H1 (cell line): Measurements from ENCODE around the gene RPS6KB2. TPM values are rescaled to one million over a fixed set of nuclear protein-coding genes. Genes with fewer than 3 reads are reported as not detected.
A peak's percentile ranks its signal among the peaks of the same experiment; 100 is the strongest.

Experiments used
- ASH2L ChIP-seq: fragments of 200-600, 300-600 bp; sonication (generic); IDR thresholded peaks from one replicate; pipeline ENCODE4 v1.7.1; 2017; ENCODE audit warnings: low read length
- CEBPB ChIP-seq: IDR thresholded peaks from 2 replicates; pipeline ENCODE4 v1.6.1; 2012; ENCODE audit warnings: low read depth, low read length
- EP300 ChIP-seq, 2 experiments: IDR thresholded peaks; 1 replicate in 1 of 2; 2 replicates in 1 of 2; pipeline ENCODE4 v1.6.1; 2011 to 2012; ENCODE audit warnings: low read depth in 2 of 2, low read length in 2 of 2, mild to moderate bottlenecking in 2 of 2, borderline replicate concordance in 1 of 2, inconsistent platforms in 1 of 2, moderate library complexity in 1 of 2
- FOSL1 ChIP-seq: IDR thresholded peaks from 2 replicates; pipeline ENCODE4 v1.6.1; 2011; ENCODE audit warnings: mild to moderate bottlenecking, low read depth, low read length, moderate library complexity; ENCODE audit not compliant: insufficient read depth
- GABPA ChIP-seq: IDR thresholded peaks from 2 replicates; pipeline ENCODE4 v1.6.1; 2011; ENCODE audit warnings: mild to moderate bottlenecking, low read length, moderate library complexity, borderline replicate concordance; ENCODE audit not compliant: insufficient read depth
- KDM1A ChIP-seq: fragments of 200-600, 300-600 bp; sonication (generic); IDR thresholded peaks from 2 replicates; pipeline ENCODE4 v1.7.1; 2016; ENCODE audit warnings: mild to moderate bottlenecking, low read length, borderline replicate concordance
- KDM4A ChIP-seq: IDR thresholded peaks from one replicate; pipeline ENCODE4 v1.7.1; 2012; ENCODE audit warnings: low read depth, mild to moderate bottlenecking, moderate library complexity, low read length, inconsistent platforms; ENCODE audit not compliant: severe bottlenecking
- PHF8 ChIP-seq: fragments of 200-600 bp; sonication (generic); conservative IDR thresholded peaks from 2 replicates; pipeline ENCODE4 v1.7.1; 2012; ENCODE audit warnings: low read depth, mild to moderate bottlenecking, inconsistent platforms, low read length, moderate library complexity
- POLR2A ChIP-seq, 2 experiments: IDR thresholded peaks; 1 replicate in 1 of 2; 2 replicates in 1 of 2; pipeline ENCODE4 v1.6.1; 2011; ENCODE audit warnings: low read depth in 2 of 2, low read length in 2 of 2, mild to moderate bottlenecking in 2 of 2; ENCODE audit errors: control extremely low read depth in 1 of 2
- POLR2AphosphoS5 ChIP-seq: IDR thresholded peaks from 2 replicates; pipeline ENCODE4 v1.6.1; 2011; ENCODE audit warnings: low read depth, low read length
- POU5F1 ChIP-seq: IDR thresholded peaks from 2 replicates; pipeline ENCODE4 v1.6.1; 2011; ENCODE audit warnings: low read depth, mild to moderate bottlenecking, low read length, moderate library complexity
- RFX5 ChIP-seq: IDR thresholded peaks from 2 replicates; pipeline ENCODE4 v1.6.1; 2011; ENCODE audit warnings: low read depth, low read length, improper control_type of control experiment, borderline replicate concordance
- RXRA ChIP-seq: IDR thresholded peaks from 2 replicates; pipeline ENCODE4 v1.6.1; 2011; ENCODE audit warnings: low read depth, mild to moderate bottlenecking, low read length, moderate library complexity; ENCODE audit not compliant: insufficient read depth
- SIN3A ChIP-seq, 2 experiments: IDR thresholded peaks in 1 of 2; conservative IDR thresholded peaks in 1 of 2; 2 replicates each; pipeline ENCODE4 v1.6.1; 2011 to 2012; ENCODE audit warnings: low read length in 2 of 2, improper control_type of control experiment in 1 of 2, low read depth in 1 of 2, mild to moderate bottlenecking in 1 of 2
- SIRT6 ChIP-seq: IDR thresholded peaks from one replicate; pipeline ENCODE4 v1.7.1; 2012; ENCODE audit warnings: low read length, inconsistent platforms
- SP1 ChIP-seq: IDR thresholded peaks from 2 replicates; pipeline ENCODE4 v1.6.1; 2011; ENCODE audit warnings: low read depth, low read length
- SRF ChIP-seq: IDR thresholded peaks from 2 replicates; pipeline ENCODE4 v1.6.1; 2011; ENCODE audit warnings: mild to moderate bottlenecking, low read depth, low read length, moderate library complexity
- SUZ12 ChIP-seq: fragments of 200-600 bp; sonication (generic); IDR thresholded peaks from 2 replicates; pipeline ENCODE4 v1.6.1; 2012; ENCODE audit warnings: mild to moderate bottlenecking, inconsistent platforms, low read length, moderate library complexity, mixed read lengths
- TAF7 ChIP-seq: optimal IDR thresholded peaks from 2 replicates; pipeline ENCODE3; 2011; ENCODE audit warnings: low read depth, mild to moderate bottlenecking, inconsistent platforms, low read length, moderate library complexity, borderline replicate concordance
- TCF12 ChIP-seq: IDR thresholded peaks from 2 replicates; pipeline ENCODE4 v1.6.1; 2011; ENCODE audit warnings: low read depth, mild to moderate bottlenecking, low read length
- YY1 ChIP-seq: IDR thresholded peaks from 2 replicates; pipeline ENCODE4 v1.6.1; 2011; ENCODE audit warnings: low read depth, mild to moderate bottlenecking, low read length
- ZNF274 ChIP-seq: IDR thresholded peaks from 2 replicates; pipeline ENCODE4 v1.7.0; 2012; ENCODE audit warnings: low read length, borderline replicate concordance; ENCODE audit errors: extremely low read depth
- polyA plus RNA-seq, 7 experiments: library from polyadenylated mRNA; depleted of rRNA in 3 of 7; stranded (reverse) in 5 of 7; unstranded in 2 of 7; fragments of >200 nt in 5 of 7; fragments of 200-250 nt in 2 of 7; gene quantifications; 1 replicate in 5 of 7; 2 replicates in 1 of 7; 4 replicates in 1 of 7; pipeline versions ENCODE4 v1.2.1 to v1.2.3, GENCODE V29; 2011 to 2013; ENCODE audit warnings: missing spikeins in 2 of 7, mixed read lengths in 2 of 7
- total RNA-seq: library from RNA; stranded (reverse); fragmentation: NEBNext Ultra II Directional; extraction: Animal tissue kit (Norgen Biotek cat#: 25700); gene quantifications from 2 replicates; pipeline ENCODE4 v1.2.1, GENCODE V29; 2021
- TF ChIP-seq, protein P1 (sequence below), 3 experiments: IDR thresholded peaks; 1 replicate in 2 of 3; 2 replicates in 1 of 3; pipeline versions ENCODE4 v1.5.1 to v1.6.1; 2011; ENCODE audit warnings: low read length in 3 of 3, mild to moderate bottlenecking in 3 of 3, inconsistent platforms in 2 of 3, low read depth in 1 of 3, moderate library complexity in 1 of 3; ENCODE audit not compliant: insufficient read depth in 1 of 3; ENCODE audit errors: control extremely low read depth in 1 of 3

The RPS6KB2 gene
- total and polyA plus RNA-seq, 2 of the 8 experiments (the other 6 are each of a cell fraction or from before 2014, with no cell fraction given) = 41.0 to 47.1 TPM

DNA sequence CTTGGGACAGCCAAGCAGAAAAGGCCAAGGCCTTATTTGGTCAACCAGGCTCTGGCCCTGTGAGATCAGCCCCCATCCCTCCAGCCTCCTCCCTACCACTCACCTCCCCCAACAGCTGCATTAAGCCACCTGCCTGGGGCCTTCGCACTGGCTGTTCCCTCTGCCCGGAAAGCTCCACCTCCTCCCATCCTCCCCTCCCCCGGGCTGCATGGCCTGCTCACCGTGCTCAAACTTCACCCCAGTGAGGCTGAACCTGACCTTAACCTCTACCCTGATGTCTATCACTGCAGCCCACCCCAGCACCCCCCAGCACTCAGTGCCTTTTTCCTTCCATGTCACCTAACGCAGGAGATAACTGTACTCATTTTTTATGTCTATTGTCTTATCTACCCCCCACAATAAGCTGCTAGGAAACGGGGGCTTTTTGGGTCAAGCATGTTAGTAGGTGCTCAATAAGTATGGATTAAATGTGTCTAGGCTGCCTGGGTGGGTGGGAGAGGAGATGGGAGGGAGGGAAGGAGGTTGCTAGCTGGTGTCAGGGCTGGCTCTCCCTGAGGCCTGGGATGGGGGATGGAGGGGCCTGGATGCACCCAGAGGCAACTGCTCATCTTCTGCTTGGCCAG, 8.3 kb downstream of the RPS6KB2 start (continued):
- no peak for TF ChIP-seq KDM4A
- TF ChIP-seq TCF12 = peak; percentile 89; the same call in 1 of the 2 replicates
- TF ChIP-seq SIRT6 = no peak
- TF ChIP-seq POU5F1 = no peak
- no peak for TF ChIP-seq FOSL1
- peak; percentile 78; the same call in 1 of the 2 replicates for TF ChIP-seq KDM1A
- TF ChIP-seq GABPA = no peak
- TF ChIP-seq SP1 = peak; percentile 83
- no peak for TF ChIP-seq PHF8
- no peak for TF ChIP-seq RXRA
- peak in 1 of 2 experiments; percentile 63; a peak in 2 of 4 replicates for TF ChIP-seq SIN3A (conservative IDR thresholded peaks at IDR 0.05 in 1 of 2, IDR thresholded peaks at IDR 0.05 in 1 of 2; ENCODE audit: low read depth in 1 of 2, low read length in 2 of 2)
- TF ChIP-seq POLR2AphosphoS5 = peak; percentile 70; the same call in 1 of the 2 replicates
- TF ChIP-seq, protein P1, sequence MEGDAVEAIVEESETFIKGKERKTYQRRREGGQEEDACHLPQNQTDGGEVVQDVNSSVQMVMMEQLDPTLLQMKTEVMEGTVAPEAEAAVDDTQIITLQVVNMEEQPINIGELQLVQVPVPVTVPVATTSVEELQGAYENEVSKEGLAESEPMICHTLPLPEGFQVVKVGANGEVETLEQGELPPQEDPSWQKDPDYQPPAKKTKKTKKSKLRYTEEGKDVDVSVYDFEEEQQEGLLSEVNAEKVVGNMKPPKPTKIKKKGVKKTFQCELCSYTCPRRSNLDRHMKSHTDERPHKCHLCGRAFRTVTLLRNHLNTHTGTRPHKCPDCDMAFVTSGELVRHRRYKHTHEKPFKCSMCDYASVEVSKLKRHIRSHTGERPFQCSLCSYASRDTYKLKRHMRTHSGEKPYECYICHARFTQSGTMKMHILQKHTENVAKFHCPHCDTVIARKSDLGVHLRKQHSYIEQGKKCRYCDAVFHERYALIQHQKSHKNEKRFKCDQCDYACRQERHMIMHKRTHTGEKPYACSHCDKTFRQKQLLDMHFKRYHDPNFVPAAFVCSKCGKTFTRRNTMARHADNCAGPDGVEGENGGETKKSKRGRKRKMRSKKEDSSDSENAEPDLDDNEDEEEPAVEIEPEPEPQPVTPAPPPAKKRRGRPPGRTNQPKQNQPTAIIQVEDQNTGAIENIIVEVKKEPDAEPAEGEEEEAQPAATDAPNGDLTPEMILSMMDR (IDR thresholded peaks at IDR 0.05; ENCODE audit: control extremely low read depth in 1 of 3, insufficient read depth in 1 of 3, low read depth in 1 of 3, low read length in 3 of 3) = no peak
- no peak for TF ChIP-seq RFX5
- TF ChIP-seq YY1 = 0 out of 2 replicates have a peak, but pooled peaks have one; percentile 16
- TF ChIP-seq TAF7 = peak; percentile 57
- no peak for TF ChIP-seq ZNF274
- no peak for TF ChIP-seq POLR2A (IDR thresholded peaks at IDR 0.05; ENCODE audit: control extremely low read depth in 1 of 2, low read depth in 2 of 2, low read length in 2 of 2)
- peak; percentile 42 for TF ChIP-seq ASH2L
- TF ChIP-seq EP300 (IDR thresholded peaks at IDR 0.05; ENCODE audit: borderline replicate concordance in 1 of 2, low read depth in 2 of 2, low read length in 2 of 2) = peak; percentile 49 to 79; a peak in 2 of 3 replicates
- TF ChIP-seq CEBPB = no peak
- no peak for TF ChIP-seq SUZ12
- peak; percentile 92 for TF ChIP-seq SRF
